T-helper 2 cell (primary cell): ENCODE measurements around the gene SCN10A.

Experiments used
- DNase-seq, 5 experiments: peaks; one replicate each; pipeline versions ENCODE4 v3.0.0 to v3.0.0-alpha.2; 2012 to 2022

Gene SCN10A

GRCh38 chr3:38763569-38763968, 52.4 kb downstream of the SCN10A start:
- DNase-seq = no peak

GRCh38 chr3:38758557-38758956, 57.5 kb downstream of the SCN10A start:
- DNase-seq = no peak

GRCh38 chr3:38757721-38758120, 58.3 kb downstream of the SCN10A start:
- no peak for DNase-seq

- no peak for DNase-seq
Measured at GRCh38 chr3:38756892-38757291, 59.1 kb downstream of the SCN10A start.

GRCh38 chr3:38755130-38755529, 60.9 kb downstream of the SCN10A start:
- no peak for DNase-seq

GRCh38 chr3:38746641-38747040, 69.4 kb downstream of the SCN10A start:
- DNase-seq = no peak

DNA sequence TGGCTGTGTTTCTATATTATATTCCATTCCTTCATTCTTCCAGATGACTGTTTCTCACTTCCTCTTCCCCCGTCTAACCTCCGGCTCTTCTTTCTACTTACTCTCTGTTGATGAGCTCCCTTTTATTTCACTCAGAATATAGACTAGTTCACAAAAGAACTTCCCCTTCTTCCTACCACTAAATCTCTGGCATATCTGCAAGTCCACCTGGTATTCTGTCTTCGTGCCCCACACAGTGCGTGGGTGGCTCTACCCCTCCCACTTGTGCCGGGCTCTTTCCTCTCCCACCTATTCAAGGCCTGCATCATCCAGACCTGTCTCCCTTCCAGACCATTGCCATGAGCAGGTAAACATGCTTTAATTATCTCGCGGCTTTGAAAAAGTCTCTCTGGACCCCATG, 73.0 kb downstream of the SCN10A start:
- no peak for DNase-seq

GRCh38 chr3:38742550-38742949, 73.5 kb downstream of the SCN10A start:
- DNase-seq = no peak

GRCh38 chr3:38740537-38740936, 75.5 kb downstream of the SCN10A start:
- DNase-seq = no peak

GRCh38 chr3:38739931-38740330, 76.1 kb downstream of the SCN10A start:
- no peak for DNase-seq

- DNase-seq = no peak
Measured at GRCh38 chr3:38739396-38739689, 76.7 kb downstream of the SCN10A start.

DNA sequence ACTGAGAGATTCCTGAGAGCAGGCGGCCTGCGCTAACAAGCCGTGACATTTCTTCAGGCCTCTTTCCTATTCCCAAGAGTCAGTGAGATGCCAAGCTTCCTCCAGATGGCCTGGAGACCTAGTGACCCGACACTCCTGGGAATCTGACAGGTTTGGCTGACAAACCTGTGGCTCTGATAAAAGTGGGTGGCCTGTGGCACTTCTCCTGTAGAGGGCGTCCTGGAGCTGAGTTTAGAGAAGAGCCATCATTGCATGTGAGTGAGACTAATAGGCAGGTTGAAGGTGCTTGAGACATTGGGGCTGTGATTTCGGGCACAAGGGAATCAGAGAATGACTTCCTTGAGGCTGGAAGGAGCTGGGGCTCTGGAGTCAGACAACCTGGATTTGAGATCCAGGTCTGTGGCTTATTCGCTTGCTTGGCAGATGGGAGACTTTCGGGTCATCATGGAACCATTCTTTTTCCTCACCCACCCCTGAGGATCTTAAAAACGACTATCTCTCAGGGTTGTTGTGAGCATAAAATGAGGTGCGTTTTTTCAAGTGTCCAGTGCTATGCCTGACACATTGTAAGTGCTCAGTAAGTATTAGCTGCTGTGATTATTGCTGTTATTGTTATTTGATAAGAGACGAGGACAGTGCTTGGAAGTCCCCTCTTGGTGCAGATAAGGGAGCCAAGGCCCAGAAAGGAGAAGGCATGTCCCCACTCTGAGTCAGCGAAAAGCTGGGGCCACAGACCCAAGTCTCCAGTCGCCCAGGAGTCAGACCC, 77.2 kb downstream of the SCN10A start:
- peak in 1 of 5 experiments; percentile 27 for DNase-seq

DNA sequence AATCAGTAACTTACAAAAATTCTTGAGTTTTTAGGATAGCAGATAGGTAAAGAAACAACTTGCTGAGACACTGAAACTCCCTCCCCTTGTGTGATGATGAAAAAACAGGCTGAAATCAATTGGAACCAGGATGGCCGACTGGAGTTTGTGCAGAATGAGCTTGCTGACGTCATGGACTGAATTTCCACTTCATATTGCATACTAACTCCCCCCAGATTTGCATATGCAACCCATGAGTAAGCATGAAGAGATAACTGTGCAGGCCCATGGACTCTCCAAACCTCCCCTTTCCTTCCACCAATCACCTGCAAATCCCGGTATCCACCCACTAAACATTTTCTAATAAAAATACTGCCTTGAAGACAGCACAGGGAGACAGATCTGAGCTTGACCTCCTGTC, 84.5 kb downstream of the SCN10A start:
- no peak for DNase-seq

DNA sequence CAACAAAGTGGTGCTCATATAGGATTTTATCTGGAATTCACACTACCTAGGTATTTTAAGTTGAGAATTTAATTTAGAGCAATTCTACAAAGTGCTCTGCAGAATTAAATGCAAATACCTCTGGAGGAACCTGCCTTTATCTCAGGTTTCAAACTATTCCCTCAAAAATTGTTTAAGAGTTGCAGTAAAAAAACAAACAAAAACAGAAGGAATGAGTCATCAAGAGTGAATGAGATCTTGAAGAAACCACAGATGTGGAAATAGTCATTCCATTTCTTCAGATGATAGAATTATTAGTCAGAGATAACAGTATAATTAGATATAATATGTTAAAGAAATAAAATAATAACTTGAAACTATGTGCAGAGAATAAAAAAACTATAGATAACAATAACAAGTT, 85.7 kb downstream of the SCN10A start:
- no peak for DNase-seq

DNA sequence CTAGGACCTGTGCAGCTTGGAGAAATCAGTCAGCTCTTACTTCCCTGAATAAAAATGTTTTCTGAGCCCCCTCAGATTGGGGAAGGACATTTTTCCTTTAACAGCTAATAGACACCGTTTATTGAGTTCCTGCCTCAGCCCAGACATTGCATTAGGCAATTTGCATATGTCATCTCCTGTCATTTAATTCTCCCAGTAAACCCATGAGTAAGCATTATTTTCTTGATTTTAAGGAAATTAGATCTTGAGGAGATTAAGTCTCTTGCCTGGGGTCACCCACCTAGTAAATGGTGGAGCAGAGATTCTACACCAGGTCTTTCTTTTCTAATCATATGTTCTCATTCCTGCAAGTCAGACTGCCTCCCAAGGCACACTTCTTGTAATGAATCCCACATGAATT, 88.0 kb downstream of the SCN10A start:
- DNase-seq = no peak

- DNase-seq = no peak
Measured at GRCh38 chr3:38726751-38727150, 89.3 kb downstream of the SCN10A start.

- no peak for DNase-seq
Measured at GRCh38 chr3:38725726-38726419, 90.1 kb downstream of the SCN10A start.

GRCh38 chr3:38724392-38724736, 91.7 kb downstream of the SCN10A start:
- no peak for DNase-seq

- no peak for DNase-seq
Measured at GRCh38 chr3:38723569-38724391, 92.2 kb downstream of the SCN10A start.

DNA sequence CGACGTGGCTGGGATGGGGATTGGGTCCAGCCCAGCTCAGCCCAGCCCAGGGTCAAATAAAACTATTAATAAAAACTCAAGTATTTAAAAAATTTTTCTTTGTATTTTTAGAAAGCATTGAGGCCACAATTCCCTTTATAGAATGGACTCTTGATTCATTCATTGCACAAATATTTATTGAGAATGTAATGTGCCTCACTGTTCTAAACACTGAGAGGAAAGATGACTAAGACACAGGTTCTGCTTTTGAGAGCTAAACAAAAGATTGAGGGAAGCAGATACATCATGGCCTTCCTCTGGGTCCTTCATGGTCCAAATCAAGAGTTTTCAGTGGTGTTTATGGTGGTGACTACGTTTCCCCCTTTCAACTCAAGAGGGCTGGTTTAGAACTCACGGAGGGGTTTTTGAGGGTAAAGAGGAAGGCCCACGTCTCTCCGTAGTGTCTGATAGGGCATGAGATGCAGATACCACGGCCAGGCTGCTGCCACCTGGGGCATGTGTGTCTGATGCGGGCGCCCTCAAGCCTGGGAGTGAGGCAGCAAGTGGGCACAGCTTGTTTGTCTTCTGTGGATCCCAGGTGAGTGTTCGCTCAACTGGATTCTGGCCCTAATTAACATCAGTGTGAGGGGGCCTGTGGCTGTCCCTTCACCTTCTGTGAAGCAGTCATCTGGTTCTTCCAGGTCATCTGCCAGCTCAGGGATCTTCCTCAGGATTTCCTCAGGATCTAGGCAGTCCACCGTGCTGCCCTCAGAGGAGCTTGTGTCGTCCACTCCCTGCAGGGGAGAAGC, 93.0 kb downstream of the SCN10A start:
- no peak for DNase-seq

GRCh38 chr3:38721207-38721772, 94.7 kb downstream of the SCN10A start:
- DNase-seq = no peak

DNA sequence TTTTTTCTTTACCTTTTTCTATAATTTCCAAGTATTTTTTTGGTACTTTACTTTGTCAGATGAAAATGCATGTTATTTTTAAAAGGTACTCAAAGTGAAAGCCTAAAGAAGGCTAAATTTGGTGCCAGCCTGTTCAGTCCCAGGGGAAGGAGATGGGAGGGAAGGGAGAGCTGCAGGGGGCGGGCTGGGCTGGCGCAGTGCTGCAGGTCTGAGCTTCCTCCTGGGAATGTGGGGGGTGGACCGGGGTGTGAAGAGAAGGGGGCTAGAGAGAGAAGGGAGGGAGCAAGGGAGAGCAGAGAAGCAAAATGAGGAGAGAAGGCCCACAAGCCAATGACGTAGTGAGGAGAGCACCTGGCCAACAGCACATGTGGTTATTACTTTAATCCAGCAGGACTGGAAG, 95.6 kb downstream of the SCN10A start:
- DNase-seq = no peak
